Fibroblast of lung (primary cell): ENCODE data around the gene GRAMD2A. TPM values are rescaled to one million over a fixed set of nuclear protein-coding genes. Genes with fewer than 3 reads are reported as not detected.
A peak's percentile ranks its signal among the peaks of the same experiment; 100 is the strongest.

ENCODE experiments used
- DNase-seq, 2 donors: peaks; one replicate each; pipeline versions ENCODE4 v3.0.0 to v3.0.0-alpha.2; 2010; ENCODE audit warnings: low read depth in 2 of 2
- H2AFZ ChIP-seq: 2 replicates; pipeline ENCODE4 v1.5.1; 2012; ENCODE audit warnings: low read length, control low read depth, inconsistent platforms
- H3K27ac ChIP-seq: 2 replicates; pipeline ENCODE4 v1.5.1; 2011; ENCODE audit warnings: low read length, control low read depth; ENCODE audit not compliant: insufficient read depth
- H3K27me3 ChIP-seq: 2 replicates; pipeline ENCODE4 v1.5.1; 2011; ENCODE audit warnings: mild to moderate bottlenecking, low read length; ENCODE audit not compliant: control insufficient read depth, insufficient read depth
- H3K36me3 ChIP-seq: 2 replicates; pipeline ENCODE4 v1.5.1; 2011; ENCODE audit warnings: low read length; ENCODE audit not compliant: control insufficient read depth, insufficient read depth
- H3K4me1 ChIP-seq: 2 replicates; pipeline ENCODE4 v1.5.1; 2011; ENCODE audit warnings: low read length; ENCODE audit not compliant: control insufficient read depth, insufficient read depth; ENCODE audit errors: extremely low read depth
- H3K4me2 ChIP-seq: 2 replicates; pipeline ENCODE4 v1.5.1; 2011; ENCODE audit warnings: low read length, control low read depth; ENCODE audit not compliant: insufficient read depth; ENCODE audit errors: extremely low read depth
- H3K4me3 ChIP-seq, 4 experiments: fragments of 200-600 bp in 1 of 4; sonication (generic) in 1 of 4; replicated peaks in 1 of 4; 2 replicates each; pipeline ENCODE4 v1.5.1; 2011 to 2016; ENCODE audit warnings: low read length in 4 of 4, low read depth in 3 of 4, mild to moderate bottlenecking in 3 of 4, control low read depth in 2 of 4, inconsistent platforms in 1 of 4, mixed read lengths in 1 of 4; ENCODE audit not compliant: insufficient read depth in 1 of 4; ENCODE audit errors: control extremely low read depth in 1 of 4
- H3K79me2 ChIP-seq: 2 replicates; pipeline ENCODE4 v1.5.1; 2012; ENCODE audit warnings: mild to moderate bottlenecking, low read length, inconsistent platforms; ENCODE audit not compliant: control insufficient read depth, insufficient read depth
- H3K9ac ChIP-seq: 2 replicates; pipeline ENCODE4 v1.5.1; 2011; ENCODE audit warnings: mild to moderate bottlenecking, low read length, control low read depth; ENCODE audit not compliant: insufficient read depth
- H3K9me3 ChIP-seq: 2 replicates; pipeline ENCODE4 v1.5.1; 2012; ENCODE audit warnings: low read depth, low read length; ENCODE audit not compliant: control insufficient read depth, insufficient read depth
- H4K20me1 ChIP-seq: 2 replicates; pipeline ENCODE4 v1.5.1; 2011; ENCODE audit warnings: low read length; ENCODE audit not compliant: control insufficient read depth, insufficient read depth; ENCODE audit errors: extremely low read depth
- EZH2 ChIP-seq: IDR thresholded peaks from 2 replicates; pipeline ENCODE4 v1.5.1; 2012; ENCODE audit warnings: low read length, control low read depth, mild to moderate bottlenecking; ENCODE audit errors: missing control alignments
- polyA plus RNA-seq, 2 donors: library from polyadenylated mRNA; depleted of rRNA in 1 of 2; stranded (reverse) in 1 of 2; unstranded in 1 of 2; fragments of >200 nt; gene quantifications; 2 replicates each; pipeline ENCODE4 v1.2.1, GENCODE V29; 2011 to 2012; ENCODE audit warnings: missing spikeins in 1 of 2
- total RNA-seq: library from RNA; depleted of rRNA; stranded (reverse); fragments of >200 nt; gene quantifications from 2 replicates; pipeline ENCODE4 v1.2.1, GENCODE V29; 2014
- TF ChIP-seq, protein P1 (sequence below), 2 donors: IDR thresholded peaks in 1 of 2; conservative IDR thresholded peaks in 1 of 2; 1 replicate in 1 of 2; 2 replicates in 1 of 2; pipeline ENCODE4 v1.5.1; 2011 to 2012; ENCODE audit warnings: low read length in 2 of 2, control low read depth in 1 of 2, inconsistent platforms in 1 of 2, low read depth in 1 of 2, mild to moderate bottlenecking in 1 of 2

The GRAMD2A gene
- total and polyA plus RNA-seq, 2 donors (not counting 1 experiment from before 2014, with no cell fraction given): 0.15 to 0.83 TPM

DNA sequence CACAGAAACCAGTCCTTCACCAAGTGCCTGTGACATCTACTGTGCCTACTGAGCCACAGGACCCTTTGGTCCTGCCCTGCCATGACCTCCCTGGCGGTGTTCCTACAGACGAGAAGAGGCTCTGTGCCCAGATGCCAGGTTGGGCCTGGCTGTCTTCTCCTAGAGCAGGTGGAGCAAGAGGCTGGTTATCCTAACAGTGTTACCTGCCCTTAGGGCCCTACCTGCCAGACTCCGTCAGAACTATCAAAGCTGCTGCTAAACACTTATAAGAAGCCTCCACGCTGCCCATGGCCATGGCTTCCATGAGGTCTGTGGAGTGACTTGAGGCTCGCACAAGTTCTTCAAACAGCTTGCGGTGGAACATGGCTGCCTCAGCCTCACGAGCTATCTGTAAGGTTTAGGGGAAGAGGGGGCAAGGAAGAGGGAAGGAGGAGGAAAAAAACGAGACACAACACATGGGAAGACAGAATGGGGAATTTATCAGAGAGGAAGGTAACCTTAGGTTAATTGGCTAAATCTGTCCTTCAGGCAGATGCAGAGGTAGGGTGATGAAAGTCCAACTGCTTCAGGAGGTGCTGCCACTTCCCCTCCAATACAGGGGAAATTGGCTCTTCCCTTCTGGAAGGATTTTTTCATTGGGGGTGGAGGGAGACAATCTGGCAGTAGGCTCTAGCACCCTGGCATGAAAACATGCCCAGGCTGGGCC is 5.4 kb upstream of the GRAMD2A start:
- no peak overlapping the region for H2AFZ ChIP-seq
- DNase-seq: no peak
- peak overlapping the region; percentile 63 for H3K27ac ChIP-seq
- TF ChIP-seq, protein P1, sequence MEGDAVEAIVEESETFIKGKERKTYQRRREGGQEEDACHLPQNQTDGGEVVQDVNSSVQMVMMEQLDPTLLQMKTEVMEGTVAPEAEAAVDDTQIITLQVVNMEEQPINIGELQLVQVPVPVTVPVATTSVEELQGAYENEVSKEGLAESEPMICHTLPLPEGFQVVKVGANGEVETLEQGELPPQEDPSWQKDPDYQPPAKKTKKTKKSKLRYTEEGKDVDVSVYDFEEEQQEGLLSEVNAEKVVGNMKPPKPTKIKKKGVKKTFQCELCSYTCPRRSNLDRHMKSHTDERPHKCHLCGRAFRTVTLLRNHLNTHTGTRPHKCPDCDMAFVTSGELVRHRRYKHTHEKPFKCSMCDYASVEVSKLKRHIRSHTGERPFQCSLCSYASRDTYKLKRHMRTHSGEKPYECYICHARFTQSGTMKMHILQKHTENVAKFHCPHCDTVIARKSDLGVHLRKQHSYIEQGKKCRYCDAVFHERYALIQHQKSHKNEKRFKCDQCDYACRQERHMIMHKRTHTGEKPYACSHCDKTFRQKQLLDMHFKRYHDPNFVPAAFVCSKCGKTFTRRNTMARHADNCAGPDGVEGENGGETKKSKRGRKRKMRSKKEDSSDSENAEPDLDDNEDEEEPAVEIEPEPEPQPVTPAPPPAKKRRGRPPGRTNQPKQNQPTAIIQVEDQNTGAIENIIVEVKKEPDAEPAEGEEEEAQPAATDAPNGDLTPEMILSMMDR (conservative IDR thresholded peaks at IDR 0.05 in 1 of 2, IDR thresholded peaks at IDR 0.05 in 1 of 2; ENCODE audit: low read depth in 1 of 2, low read length in 2 of 2): no peak
- TF ChIP-seq EZH2: no peak
- peaks cover 8% of the 10 kb centered on the region for H3K4me1 ChIP-seq
- no peaks in the 10 kb centered on the region for H3K27me3 ChIP-seq
- H3K79me2 ChIP-seq: peaks cover 16% of the 10 kb centered on the region
- H3K4me2 ChIP-seq: no peak overlapping the region
- no peak overlapping the region for H3K9ac ChIP-seq
- peaks cover 65% of the 10 kb centered on the region for H3K36me3 ChIP-seq
- H4K20me1 ChIP-seq: no peaks in the 10 kb centered on the region
- H3K4me3 ChIP-seq: no peak overlapping the region
- H3K9me3 ChIP-seq: no peaks in the 10 kb centered on the region

DNA sequence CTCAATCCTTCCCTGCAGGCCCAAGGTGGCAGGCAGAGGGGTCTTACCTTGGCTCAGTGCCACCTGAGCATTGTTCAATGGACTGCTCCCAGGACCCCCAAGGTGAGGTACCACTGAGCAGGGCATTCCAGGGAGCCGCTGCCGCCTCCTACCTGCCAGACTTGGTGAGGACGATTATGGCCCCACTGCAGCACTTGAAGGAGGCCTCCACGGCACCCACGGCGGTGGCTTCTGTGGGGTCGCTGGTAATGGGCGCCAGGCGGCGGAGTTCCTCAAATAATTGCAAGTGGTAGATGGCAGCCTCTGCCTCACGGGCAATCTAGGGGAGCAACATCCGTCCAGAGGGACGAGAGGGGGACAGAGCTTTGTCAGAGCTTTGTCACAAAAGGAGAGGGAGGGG is 4.7 kb upstream of the GRAMD2A start:
- no peak overlapping the region for H3K27ac ChIP-seq
- H3K36me3 ChIP-seq: peaks cover 60% of the 10 kb centered on the region
- H3K9ac ChIP-seq: no peak overlapping the region
- H3K4me2 ChIP-seq: no peak overlapping the region
- TF ChIP-seq, protein P1 (conservative IDR thresholded peaks at IDR 0.05 in 1 of 2, IDR thresholded peaks at IDR 0.05 in 1 of 2; ENCODE audit: low read depth in 1 of 2, low read length in 2 of 2): no peak
- TF ChIP-seq EZH2: no peak
- H4K20me1 ChIP-seq: no peaks in the 10 kb centered on the region
- no peak for DNase-seq
- H3K4me3 ChIP-seq: no peak overlapping the region
- no peaks in the 10 kb centered on the region for H3K9me3 ChIP-seq
- peaks cover 10% of the 10 kb centered on the region for H3K79me2 ChIP-seq
- no peak overlapping the region for H2AFZ ChIP-seq
- peaks cover 8% of the 10 kb centered on the region for H3K4me1 ChIP-seq
- H3K27me3 ChIP-seq: no peaks in the 10 kb centered on the region

DNA sequence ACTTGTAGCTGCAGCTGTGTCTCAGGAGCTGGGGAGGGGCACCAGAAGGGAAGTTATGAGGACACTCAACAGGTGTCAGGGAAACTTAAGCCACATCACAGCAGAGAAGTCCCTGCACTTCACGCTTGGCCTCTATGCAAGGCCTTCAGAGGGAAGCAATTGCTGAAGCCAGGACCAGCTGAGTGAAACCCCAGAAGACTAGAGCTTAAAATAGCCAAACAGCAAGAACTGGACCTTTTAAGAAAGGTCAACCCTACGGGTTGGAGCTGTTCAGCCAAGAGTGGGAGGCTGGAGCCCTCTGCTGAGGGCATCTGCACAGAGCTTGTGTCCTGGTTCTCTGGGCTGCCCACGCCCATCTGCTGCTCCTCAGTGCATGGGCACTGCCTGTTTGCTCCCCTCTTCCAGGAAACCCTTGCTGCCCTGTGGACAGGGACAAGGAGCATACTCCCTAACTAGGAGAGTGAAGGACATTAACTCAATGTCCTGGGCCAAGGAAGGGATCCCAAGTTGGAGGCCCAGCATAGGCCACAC is 3.9 kb upstream of the GRAMD2A start:
- H4K20me1 ChIP-seq: no peaks in the 10 kb centered on the region
- H3K4me3 ChIP-seq: no peak overlapping the region
- DNase-seq: no peak
- no peak overlapping the region for H3K4me2 ChIP-seq
- no peak overlapping the region for H3K9ac ChIP-seq
- no peak overlapping the region for H3K27ac ChIP-seq
- peaks cover 52% of the 10 kb centered on the region for H3K36me3 ChIP-seq
- H3K79me2 ChIP-seq: peaks cover 2% of the 10 kb centered on the region
- no peak for TF ChIP-seq EZH2
- TF ChIP-seq, protein P1 (conservative IDR thresholded peaks at IDR 0.05 in 1 of 2, IDR thresholded peaks at IDR 0.05 in 1 of 2; ENCODE audit: low read depth in 1 of 2, low read length in 2 of 2): no peak
- H2AFZ ChIP-seq: no peak overlapping the region
- H3K4me1 ChIP-seq: peaks cover 8% of the 10 kb centered on the region
- no peaks in the 10 kb centered on the region for H3K9me3 ChIP-seq
- no peaks in the 10 kb centered on the region for H3K27me3 ChIP-seq
